ENCODE measurements around the gene MEIOSIN. TPM values are rescaled to one million over a fixed set of nuclear protein-coding genes. Genes with fewer than 3 reads are reported as not detected.

Gene MEIOSIN
- total RNA-seq, 1 donor from 2014 or later = not detected

DNA sequence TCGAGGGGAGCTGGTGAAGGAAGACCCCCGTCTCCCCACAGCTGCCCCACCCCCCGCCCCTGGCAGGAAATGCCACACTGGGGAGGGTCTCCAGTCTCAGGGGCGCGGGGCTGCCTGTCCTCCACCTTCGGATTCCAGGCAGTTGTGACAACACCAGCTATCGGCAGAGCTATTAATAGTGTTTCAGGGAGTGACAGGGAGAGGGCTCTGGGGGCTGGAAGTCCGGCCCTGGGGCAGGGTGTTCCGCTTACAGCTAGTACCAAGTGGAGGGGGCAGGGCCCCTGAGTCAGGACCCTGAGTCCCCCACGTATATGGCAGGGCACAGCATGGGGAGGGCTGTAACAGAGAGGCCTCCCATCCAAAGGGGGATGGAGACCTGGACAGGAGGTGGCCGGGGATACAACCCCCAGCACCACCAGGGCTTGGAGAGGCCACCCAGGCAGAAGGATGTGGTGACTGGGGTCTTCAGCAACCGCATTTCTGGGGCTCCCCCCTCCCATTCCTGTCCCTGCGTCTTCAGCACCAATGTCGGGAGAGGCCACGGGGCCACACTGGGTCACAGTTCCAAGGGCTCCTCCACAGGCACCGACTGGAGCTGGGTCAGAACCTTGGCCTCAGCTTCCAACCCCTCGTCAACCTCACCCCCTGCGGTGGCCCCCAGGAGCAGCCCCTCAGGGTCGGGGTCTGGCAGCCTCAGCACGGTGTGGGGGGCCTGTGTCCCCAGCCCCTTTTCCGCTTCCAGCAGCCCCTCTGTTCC, 31.9 kb downstream of the MEIOSIN start:
- no peak for DNase-seq (ENCODE audit: low read depth)

DNA sequence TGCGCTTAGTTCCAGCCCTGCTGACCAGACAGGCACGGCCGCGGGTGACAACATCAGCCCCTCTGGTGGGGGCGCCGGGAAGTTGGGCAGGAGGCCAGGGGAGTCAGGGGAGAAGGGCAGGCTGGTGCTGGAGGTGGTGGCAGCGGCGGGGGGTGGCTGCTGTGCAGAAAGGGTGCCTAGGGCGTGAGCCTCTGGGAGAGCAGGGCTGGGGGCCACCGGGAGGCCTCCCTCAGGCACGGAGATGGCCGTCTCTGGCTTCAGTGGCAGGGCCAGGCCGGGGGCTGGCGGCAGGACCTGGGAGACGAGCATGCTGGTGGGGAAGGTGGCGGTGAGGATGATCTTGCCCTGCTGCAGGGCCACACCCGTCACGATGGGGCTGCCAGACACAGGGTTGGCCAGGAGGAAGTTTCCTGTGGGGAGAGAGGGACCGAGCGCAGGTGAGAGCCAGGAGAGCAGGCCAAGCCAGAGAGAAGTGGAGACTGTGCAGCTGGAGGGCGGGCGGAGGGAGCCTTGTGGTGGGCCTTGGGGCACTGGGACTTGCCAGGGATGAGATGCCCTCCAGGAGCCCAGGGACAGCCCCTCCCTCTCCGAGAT, 32.6 kb downstream of the MEIOSIN start:
- no peak for DNase-seq (ENCODE audit: low read depth)

DNA sequence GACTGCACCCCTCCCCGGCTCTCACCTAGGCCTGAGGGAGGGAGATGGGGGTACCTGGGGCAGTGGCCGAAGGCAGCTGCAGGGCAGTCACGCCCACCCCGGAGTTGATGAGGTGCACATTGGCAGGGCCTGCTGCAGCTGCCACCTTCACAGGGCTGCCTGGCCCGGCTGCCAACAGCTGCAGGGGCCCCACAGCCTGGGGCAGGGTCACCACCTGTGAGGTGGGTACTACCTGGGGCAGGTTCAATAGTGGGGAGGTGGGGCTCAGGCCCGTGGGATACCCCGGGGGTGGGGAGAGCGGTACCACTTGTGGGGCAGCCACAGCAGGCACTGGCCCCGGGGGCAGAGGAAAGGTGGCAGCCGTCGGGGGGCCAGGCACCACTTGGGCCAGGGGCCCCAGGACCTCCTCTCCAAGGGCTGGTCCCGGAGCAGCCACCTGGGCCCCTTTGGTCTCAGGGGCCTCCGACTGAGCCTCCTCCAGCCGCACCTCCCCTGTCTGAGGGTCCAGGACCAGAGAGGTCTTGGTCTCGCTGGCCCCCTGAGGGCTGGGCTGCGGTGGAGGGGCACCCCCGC, 33.1 kb downstream of the MEIOSIN start:
- DNase-seq (ENCODE audit: low read depth) = no peak

DNA sequence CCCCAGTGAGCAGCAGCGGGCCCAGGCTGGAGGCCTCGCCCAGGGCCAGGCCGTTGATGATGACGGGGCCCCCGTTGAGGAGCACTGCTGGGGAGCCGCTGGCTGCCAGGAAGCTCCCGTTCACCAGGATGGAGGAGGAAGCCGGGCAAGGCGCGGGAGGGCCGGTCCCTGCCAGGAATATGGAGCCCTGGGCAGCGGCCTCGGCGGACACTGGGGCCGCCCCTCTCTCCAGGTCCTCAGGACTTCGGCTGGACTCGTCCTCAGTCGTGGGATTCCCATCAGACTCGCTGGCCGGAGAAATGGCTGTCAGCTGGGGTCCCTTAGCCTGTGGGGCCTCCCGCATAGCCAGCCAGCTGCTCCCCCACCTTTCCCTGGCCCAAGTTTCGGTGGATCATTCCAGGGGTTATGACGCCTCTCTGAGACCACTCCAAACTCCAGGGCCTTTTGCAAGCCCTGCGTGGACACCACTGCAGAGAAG, 33.7 kb downstream of the MEIOSIN start:
- DNase-seq (ENCODE audit: low read depth) = no peak

DNA sequence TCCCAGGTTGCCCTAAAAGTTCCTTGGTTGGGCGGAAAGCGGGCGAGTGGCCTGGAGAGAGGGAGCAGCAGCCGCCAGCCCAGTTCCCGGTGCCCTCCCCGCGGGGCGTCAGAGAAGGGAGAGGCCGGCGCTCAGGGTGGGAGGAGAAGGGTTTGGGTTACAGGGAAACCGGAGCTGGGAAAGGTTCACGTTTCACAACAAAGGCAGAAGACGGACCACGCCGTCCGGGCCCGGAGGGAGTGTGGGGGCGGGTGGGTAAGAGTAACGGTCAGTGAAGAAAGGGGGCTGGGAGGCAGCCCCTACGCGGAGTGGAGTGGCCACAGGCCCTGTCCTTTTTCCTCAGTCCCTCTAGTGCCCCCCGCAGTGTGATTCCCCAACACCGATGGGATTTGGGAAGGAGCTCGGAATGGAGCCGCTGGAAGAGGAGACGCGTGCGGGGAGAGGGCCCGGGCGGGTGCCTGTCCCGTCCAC, 34.2 kb downstream of the MEIOSIN start:
- DNase-seq (ENCODE audit: low read depth) = peak; percentile 71

DNA sequence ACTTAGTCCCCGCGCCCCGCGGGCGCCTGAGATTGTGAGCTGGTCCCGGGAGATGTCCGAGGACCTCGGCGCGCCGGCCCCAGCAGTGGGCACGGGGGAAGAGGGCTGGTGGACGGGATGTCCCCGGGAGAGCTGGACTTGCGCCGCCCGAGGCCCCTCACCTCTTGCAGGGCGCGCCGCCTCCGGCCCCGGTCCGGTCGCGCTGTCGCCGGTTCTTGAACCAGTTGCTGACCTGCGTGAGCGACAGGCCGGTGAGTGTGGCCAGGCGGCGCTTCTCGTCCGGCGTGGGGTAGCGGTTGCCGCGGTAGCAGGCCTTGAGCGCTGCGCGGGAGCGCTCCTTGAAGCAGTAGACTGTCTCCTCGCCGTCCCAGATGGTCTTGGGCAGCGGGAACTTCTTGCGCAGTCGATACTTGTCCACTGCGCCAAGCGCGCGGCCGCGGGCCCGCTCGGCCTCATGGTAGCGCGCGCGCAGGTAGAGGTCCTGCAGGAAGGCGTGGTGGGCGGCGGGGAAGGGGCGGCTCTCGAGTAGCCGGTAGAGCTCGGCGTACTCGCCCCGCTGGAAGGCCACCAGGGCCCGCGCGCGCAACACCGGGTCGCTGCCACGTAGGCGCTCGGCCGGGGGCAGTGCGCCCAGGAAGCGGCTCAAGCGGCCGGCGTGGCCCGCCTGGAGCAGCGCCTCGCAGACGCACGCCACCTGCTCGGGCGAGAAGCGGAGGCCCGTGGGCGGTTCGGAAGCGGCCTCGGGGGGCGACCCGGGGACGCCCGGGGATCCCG, 34.8 kb downstream of the MEIOSIN start:
- DNase-seq (ENCODE audit: low read depth) = peak; percentile 41

DNA sequence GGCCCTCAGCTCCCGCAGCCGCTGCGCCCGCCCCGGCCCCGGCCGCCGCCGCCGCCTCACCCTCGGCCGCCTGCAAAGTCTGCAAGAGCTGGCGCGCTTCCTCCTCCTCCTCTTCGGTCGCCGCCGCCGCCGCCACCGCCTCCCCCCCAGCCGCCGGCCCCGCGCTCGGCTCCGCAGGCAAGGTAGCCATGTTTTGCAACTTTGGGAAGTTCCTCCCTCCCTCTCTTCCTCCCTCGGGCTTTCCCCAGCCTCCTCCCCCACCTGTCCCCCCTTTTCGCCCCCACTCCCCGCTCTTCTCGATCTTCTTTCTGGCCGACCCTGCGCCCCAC, 35.4 kb downstream of the MEIOSIN start:
- DNase-seq (ENCODE audit: low read depth) = no peak

DNA sequence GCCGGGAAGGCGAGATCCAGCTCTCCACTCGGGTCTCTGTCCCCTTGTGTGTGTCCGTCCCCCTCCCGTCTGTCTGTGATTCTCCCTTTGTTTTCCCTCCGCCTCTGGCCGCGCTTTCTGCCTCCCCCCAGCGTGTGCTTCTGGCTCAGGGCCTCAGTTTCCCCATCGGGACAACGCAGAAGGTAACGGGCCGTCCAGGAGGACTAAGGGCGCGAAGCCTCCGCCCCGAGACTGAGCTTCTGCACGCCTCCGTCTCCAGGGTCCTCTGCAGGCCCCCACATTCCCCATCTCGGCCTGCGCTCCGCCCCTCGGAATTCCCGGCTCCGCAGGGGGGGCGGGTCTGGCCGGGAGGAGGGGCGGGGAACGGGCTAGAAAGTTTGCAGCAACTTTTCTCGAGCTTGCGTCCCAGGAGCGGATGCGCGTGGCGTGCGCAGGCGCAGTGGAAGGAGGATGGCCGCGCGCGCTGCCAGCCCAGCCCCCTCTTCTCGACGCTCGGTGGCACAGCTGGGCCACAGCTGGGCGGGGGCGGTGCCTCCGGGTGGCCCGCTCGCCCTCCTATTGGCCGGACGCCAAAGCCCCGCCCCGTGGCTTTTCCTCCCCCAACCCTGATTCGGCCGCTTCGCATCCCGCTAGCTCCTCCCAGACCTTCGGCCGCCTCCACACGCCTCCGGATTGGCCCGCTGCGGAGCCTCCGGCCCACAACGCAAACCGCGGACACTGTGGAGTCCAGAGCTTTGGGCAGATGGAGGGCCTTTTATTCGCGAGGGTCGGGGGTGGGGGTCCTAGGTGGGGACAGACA, 35.9 kb downstream of the MEIOSIN start, which contains the start of gene SIX5:
SIX5 (minus strand) TSS at position 269 of the 799 bp plus-strand sequence. CDS start 408 bp downstream, outside the sequence.
- peak; percentile 89 for DNase-seq (ENCODE audit: low read depth)

DNA sequence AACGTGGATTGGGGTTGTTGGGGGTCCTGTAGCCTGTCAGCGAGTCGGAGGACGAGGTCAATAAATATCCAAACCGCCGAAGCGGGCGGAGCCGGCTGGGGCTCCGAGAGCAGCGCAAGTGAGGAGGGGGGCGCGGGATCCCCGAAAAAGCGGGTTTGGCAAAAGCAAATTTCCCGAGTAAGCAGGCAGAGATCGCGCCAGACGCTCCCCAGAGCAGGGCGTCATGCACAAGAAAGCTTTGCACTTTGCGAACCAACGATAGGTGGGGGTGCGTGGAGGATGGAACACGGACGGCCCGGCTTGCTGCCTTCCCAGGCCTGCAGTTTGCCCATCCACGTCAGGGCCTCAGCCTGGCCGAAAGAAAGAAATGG, 36.6 kb downstream of the MEIOSIN start:
- peak; percentile 21 for DNase-seq (ENCODE audit: low read depth)

DNA sequence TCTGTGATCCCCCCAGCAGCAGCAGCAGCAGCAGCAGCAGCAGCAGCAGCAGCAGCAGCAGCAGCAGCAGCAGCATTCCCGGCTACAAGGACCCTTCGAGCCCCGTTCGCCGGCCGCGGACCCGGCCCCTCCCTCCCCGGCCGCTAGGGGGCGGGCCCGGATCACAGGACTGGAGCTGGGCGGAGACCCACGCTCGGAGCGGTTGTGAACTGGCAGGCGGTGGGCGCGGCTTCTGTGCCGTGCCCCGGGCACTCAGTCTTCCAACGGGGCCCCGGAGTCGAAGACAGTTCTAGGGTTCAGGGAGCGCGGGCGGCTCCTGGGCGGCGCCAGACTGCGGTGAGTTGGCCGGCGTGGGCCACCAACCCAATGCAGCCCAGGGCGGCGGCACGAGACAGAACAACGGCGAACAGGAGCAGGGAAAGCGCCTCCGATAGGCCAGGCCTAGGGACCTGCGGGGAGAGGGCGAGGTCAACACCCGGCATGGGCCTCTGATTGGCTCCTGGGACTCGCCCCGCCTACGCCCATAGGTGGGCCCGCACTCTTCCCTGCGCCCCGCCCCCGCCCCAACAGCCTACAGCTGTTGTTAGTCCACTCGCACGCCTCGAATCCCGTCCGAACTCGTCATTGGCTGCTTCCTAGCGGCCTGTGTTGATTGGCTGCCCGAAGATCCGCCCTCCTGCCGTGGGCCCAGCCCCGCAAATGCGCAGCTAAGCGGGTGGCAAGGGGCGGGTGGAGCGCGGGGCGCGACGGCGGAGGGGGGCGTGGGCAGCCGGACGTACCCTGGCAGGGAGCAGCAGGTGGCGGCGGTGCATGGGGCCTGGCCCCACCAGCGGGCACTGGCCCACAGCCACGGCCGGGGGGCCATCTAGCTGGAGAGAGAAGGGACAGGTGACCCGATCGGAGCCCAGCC, 37.2 kb downstream of the MEIOSIN start:
- peak; percentile 95 for DNase-seq (ENCODE audit: low read depth)

DNA sequence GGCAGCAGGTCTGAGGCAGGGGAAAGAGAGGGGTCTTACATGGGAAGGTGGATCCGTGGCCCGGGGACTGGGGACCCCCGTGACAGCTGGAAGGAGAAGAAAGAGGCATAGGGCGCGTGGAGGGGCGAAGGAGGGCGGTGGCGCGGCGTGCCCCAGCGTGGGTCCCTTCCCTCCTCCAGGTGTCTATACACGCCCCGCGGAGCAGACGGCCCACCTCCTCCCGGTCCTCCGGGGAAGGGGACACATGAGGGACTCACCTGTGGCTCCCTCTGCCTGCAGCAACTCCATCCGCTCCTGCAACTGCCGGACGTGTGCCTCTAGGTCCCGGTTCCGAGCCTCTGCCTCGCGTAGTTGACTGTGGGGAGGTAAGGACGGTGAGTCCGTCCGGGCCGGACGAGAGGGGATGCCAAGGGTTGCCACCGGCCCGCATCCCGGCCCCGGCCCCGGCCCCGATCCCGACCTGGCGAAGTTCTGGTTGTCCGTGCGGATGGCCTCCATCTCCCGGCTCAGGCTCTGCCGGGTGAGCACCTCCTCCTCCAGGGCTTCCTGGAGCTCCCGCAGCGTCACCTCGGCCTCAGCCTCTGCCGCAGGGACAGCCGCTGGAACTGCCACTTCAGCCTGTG, 38.2 kb downstream of the MEIOSIN start:
- no peak for DNase-seq (ENCODE audit: low read depth)

DNA sequence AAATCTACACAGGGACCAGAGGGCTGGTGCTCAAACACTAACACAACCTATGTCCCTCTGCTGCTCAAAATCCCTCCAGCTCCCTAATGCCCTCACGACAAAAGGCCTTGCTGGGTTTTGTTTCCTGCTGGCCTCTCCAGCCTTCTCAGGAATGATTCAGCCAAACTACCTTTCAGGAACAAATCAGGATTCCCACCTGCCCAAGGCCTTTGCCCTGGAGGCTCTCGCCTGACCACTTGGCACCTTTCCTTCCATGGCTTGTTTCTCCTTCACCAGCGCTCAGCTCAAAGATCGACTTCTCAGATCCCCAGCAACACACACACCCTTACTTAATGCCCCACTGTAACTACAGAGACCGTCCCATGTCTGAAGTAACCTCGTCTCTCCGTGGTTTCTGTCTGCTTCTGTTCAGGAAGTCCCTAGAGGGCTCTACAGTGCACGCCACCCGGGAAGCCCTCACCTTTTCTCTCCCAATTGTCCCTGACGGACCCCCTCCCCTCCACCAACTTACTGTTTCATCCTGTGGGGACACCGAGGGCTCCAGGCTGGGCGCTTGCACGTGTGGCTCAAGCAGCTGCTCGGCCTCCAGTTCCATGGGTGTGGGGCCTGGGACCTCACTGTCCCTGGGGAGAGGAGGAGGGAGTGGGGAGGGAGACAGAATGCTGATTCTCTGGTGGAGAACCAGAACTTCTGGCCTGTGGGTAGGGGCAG, 39.0 kb downstream of the MEIOSIN start:
- DNase-seq (ENCODE audit: low read depth) = no peak

DNA sequence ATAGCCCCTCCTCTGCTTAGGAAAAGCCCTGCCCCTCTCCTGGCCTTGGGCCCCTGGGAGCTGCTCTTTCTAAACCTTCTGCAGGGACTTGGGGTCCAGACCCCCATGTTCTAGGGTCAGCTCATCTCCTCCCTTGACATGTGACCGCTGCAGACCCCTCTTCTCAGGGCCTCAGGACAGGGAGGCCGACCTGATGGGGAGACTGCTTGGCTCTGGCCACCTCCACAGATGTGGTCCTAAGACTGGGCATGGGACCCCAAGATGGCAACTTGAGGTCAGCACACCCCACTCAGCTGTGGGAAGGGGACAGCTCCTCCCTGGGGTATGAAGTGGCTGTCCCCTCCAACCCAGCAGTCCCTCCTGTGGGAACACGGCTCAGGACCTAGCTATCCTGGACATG, 39.7 kb downstream of the MEIOSIN start:
- DNase-seq (ENCODE audit: low read depth) = no peak

DNA sequence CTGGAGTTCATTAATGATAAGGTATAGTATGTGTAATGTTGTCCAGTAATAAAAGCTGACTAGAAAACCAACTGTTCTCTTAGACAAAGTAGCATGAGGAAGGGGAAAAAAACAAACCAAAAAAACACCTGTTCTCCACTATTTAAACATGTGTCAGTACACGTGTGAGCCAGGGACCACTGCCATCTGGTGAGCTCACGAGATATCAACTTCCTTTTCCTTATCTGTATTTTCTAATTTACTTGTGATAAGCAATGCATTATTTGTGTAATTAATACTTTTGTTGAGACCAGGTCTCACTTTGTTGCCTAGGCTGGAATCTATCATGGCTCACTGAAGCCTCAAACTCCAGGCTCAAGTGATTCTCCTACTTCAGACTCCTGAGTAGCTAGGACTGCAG, 40.1 kb downstream of the MEIOSIN start:
- no peak for DNase-seq (ENCODE audit: low read depth)

DNA sequence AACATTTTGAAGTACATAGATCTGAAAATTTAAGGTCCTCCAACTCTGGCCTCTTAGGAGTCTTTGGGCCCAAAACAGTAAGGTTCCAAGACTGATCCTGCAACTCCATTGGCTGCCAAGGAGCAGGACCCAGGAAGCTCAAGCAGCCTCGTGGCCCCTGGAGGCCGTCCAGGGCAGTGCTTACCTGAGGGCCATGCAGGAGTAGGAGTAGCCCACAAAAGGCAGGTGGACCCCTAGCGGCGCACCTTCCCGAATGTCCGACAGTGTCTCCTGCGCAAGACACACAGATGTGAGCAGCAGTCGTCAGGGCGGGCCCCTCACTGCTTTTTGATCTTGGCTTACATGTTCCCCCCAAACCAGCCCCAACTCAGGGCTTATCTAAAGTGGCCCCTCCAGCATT, 41.5 kb downstream of the MEIOSIN start:
- DNase-seq (ENCODE audit: low read depth) = no peak

DNA sequence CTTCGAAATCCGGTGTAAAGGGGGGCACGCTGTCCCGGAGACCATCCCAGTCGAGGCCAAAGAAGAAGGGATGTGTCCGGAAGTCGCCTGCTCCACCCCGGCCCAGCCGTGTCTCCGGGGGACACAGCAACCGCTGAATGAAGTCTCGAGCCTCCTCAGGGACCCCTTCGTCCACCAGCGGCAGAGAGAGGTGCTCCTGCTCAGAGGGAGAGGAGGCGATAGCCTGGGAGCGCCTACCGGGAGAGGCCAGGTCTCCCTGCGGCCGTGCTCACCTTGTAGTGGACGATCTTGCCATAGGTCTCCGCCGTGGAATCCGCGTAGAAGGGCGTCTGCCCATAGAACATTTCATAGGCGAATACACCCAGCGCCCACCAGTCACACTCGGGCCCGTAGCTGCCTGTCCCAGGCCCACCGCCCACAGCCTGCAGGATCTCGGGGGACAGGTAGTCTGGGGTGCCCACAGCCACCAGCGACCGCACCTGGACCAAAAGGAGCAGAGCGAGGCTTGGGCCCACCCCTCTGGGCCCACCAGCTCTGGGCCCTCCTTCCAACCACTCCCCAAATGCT, 44.2 kb downstream of the MEIOSIN start:
- no peak for DNase-seq (ENCODE audit: low read depth)

DNA sequence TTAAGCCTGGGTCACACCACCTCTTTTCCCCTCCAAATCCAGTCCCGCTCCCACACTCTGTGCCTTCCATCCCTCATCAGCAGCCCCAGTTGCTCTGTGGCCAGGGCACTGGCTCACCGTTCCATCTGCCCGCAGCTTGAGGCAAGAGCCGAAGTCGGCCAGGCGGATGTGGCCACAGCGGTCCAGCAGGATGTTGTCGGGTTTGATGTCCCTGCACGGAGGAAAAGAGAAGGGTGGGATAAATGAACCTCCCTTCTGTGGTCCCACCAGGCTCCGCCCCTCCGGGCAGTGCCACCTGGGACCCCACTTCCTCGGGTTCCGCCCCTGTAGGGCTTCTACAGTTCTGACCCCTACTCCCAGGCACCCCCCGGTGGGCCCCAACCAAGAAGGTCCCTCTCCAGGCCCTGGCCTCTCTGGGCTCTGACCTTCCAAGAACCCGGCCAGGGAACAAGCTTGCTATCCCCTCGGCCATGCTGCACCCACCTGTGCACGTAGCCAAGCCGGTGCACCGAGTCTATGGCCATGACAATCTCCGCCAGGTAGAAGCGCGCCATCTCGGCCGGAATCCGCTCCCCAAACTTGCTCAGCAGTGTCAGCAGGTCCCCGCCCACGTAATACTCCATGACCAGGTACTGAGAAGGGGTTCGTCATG, 44.9 kb downstream of the MEIOSIN start:
- DNase-seq (ENCODE audit: low read depth) = no peak

All from renal cortical epithelial cell (primary cell).